K562 (cell line): ENCODE measurements around the gene WASF2. TPM values are rescaled to one million over a fixed set of nuclear protein-coding genes. Genes with fewer than 3 reads are reported as not detected.
A peak's percentile ranks its signal among the peaks of the same experiment; 100 is the strongest.

ENCODE experiments used
- HMBOX1 ChIP-seq: sonication (generic); IDR thresholded peaks from 2 replicates; pipeline ENCODE4 v1.6.1; 2016
- KDM1A ChIP-seq, 2 experiments: fragments of 450-650 bp; IDR thresholded peaks; 2 replicates each; pipeline ENCODE4 v1.6.1; 2016; ENCODE audit warnings: mild to moderate bottlenecking in 2 of 2
- MGA ChIP-seq: fragments of 450-650 bp; IDR thresholded peaks from 2 replicates; pipeline ENCODE4 v1.6.1; 2016; ENCODE audit warnings: mild to moderate bottlenecking, moderate library complexity
- MNT ChIP-seq, 2 experiments: fragments of 450-650 bp; conservative IDR thresholded peaks; 2 replicates each; pipeline ENCODE4 v1.6.1; 2017; ENCODE audit warnings: mild to moderate bottlenecking in 2 of 2, moderate library complexity in 2 of 2
- PTBP1 ChIP-seq: fragments of 200-400 bp; formaldehyde crosslinking; IDR thresholded peaks from 2 replicates; pipeline ENCODE4 v1.6.1; 2017; ENCODE audit warnings: low read depth, low read length
- PURB ChIP-seq: sonication (generic); formaldehyde crosslinking; IDR thresholded peaks from 2 replicates; pipeline ENCODE4 v1.9.0; 2021; ENCODE audit warnings: low read depth, mild to moderate bottlenecking, missing genetic modification reagents
- TBL1XR1 ChIP-seq, 2 experiments: IDR thresholded peaks; 2 replicates each; pipeline ENCODE4 v1.6.1; 2012; ENCODE audit warnings: improper control_type of control experiment in 2 of 2, low read length in 2 of 2, mild to moderate bottlenecking in 1 of 2
- UBTF ChIP-seq, 2 experiments: IDR thresholded peaks; 2 replicates each; pipeline ENCODE4 v1.6.1; 2012; ENCODE audit warnings: improper control_type of control experiment in 2 of 2, low read depth in 2 of 2, low read length in 2 of 2, borderline replicate concordance in 1 of 2
- ZZZ3 ChIP-seq: fragments of 450-650 bp; IDR thresholded peaks from 2 replicates; pipeline ENCODE4 v1.6.1; 2016; ENCODE audit warnings: antibody characterized with exemption, mild to moderate bottlenecking, moderate library complexity
- polyA plus RNA-seq, 8 experiments: library from polyadenylated mRNA; depleted of rRNA in 4 of 8; stranded (reverse) in 5 of 8; unstranded in 3 of 8; fragments of >200 nt; fragmentation: Nextera tagmentation in 2 of 8; fragmentation: Illumina TruSeq in 1 of 8; extraction: Ambion mirVana in 2 of 8; extraction: Trizol in 1 of 8; gene quantifications; 2 replicates each; pipeline versions ENCODE4 v1.2.1 to v1.2.3, GENCODE V29; 2011 to 2014; ENCODE audit warnings: inconsistent platforms in 1 of 8, missing spikeins in 1 of 8
- total RNA-seq, 7 experiments: library from RNA; depleted of rRNA in 6 of 7; stranded (reverse); fragments of >200 nt in 6 of 7; fragmentation: Illumina TruSeq in 2 of 7; extraction: Trizol in 2 of 7; gene quantifications; 2 replicates each; pipeline versions ENCODE4 v1.2.1 to v1.2.3, GENCODE V29; 2011 to 2021; ENCODE audit warnings: low replicate concordance in 1 of 7

Gene WASF2
- total and polyA plus RNA-seq, 9 of the 15 experiments (the other 6 are each of a cell fraction or from before 2014, with no cell fraction given), result 8.2 to 163 (median 31.2) TPM

- peak in 1 of 2 experiments; percentile 46; a peak in 1 of 4 replicates for TF ChIP-seq MNT (conservative IDR thresholded peaks at IDR 0.05)
- peak; percentile 91 to 97 for TF ChIP-seq KDM1A (IDR thresholded peaks at IDR 0.05)
- peak; percentile 76 for TF ChIP-seq MGA
- peak in 1 of 2 experiments; percentile 48; a peak in 1 of 4 replicates for TF ChIP-seq TBL1XR1 (IDR thresholded peaks at IDR 0.05; ENCODE audit: low read length in 2 of 2)
- TF ChIP-seq HMBOX1, result peak; percentile 44; the same call in 1 of the 2 replicates
- peak; percentile 92 for TF ChIP-seq PTBP1
- TF ChIP-seq UBTF (IDR thresholded peaks at IDR 0.05; ENCODE audit: borderline replicate concordance in 1 of 2, low read depth in 2 of 2, low read length in 2 of 2), result no peak
- TF ChIP-seq PURB (CRISPR knock-in tag), result no peak
- no peak for TF ChIP-seq ZZZ3
Observed at GRCh38 chr1:27507960-27508665, 18.1 kb upstream of the WASF2 start (continued).
